GM21825 (cell line): ENCODE results near the gene SLC39A2.
"Not testable (repeated sequence)": the region's sequence is repeated elsewhere in the genome, so short reads cannot be mapped to it uniquely, and the experiment has no call there.

Experiments
- ATAC-seq: cut with Tn5 transposase; IDR thresholded peaks from one replicate; pipeline ENCODE4 v1.9.1; 2021; ENCODE audit warnings: mild to moderate bottlenecking, moderate library complexity; ENCODE audit not compliant: unreplicated experiment

SLC39A2 gene

DNA sequence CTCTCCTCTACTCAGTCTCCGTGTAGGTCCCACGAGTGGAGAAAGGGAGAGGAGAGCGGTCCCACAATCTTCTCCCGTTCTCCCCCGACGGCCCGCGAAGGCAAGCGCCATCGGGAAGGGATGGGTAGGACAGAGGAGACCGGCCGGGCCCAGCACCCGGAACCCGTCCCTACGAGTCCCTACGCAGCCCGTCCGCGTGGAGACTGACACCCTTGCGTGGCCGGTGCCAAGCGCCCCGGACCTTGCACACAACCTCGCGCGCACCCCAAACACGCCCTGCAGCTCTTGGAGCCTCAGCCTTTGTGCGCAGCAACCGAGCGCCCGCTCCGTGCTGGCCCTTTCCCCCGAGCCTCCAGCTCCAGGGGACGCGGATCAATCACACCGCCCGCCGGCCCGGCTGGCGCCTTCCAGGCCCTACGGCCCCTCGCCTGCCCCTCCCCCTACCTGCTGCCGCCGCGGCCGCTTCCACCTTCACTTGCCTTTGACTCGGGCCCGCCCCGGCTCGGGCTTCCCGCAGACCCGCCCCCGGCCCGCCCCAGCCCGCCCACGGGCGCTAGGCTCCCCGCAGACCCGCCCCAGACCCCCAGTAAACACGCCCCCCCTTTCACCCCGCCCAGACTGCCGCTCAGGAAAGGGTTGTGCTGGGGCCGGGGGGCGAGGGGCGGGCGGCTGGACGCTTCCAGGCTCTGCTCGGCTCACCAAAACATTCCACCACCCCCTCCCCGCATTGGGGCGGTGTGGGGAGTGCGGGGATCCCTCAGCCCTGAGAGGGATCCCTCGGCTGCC, 25.7 kb downstream of the SLC39A2 start, which contains the start of gene NDRG2:
Gene NDRG2, minus strand, starts transcription at position 477 of the 786 bp plus-strand sequence. CDS start 1,746 bp downstream, outside the sequence.
- ATAC-seq = no peak

- ATAC-seq = no peak
These were observed 26.5 kb downstream of the SLC39A2 start for GRCh38 chr14:21025371-21026273.

GRCh38 chr14:21026274-21026987, 27.3 kb downstream of the SLC39A2 start:
- ATAC-seq = no peak

DNA sequence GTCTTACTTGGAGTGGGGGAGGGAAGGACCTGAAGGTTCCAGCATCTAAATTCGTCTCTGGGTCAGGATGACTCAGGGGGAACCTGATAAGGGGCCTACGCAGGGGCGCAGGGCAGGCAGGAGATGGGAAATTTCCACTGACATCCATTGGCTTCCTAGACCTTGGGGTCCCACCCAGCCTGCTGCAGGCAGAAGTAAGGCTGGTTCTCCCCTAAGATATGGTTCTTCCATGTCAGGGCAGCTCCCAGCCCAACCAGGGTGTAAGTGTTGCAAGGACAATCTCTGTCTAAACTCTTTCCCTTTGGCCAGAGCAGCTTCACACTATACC, 27.9 kb downstream of the SLC39A2 start:
- no peak for ATAC-seq

DNA sequence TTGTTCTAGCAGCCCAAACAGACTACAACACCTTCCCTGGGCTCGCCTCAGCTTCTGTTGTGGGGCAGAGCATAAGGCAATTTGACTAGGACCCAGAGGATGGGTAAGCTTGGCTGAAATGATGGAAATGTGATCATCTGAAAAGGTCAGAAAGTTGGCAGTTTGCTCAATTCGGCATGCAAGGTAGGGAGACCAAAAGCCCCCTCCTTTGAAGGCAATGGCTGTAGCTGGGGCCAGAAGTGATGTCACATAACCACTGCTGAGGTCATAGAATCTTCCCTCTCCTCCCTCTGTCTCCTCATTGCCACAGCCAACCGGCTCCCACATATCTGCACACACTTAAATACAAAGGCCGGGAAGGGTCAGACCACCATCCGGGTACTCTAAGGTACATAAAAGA, 30.8 kb downstream of the SLC39A2 start, which contains the start of gene TPPP2:
Gene TPPP2, plus strand, starts transcription at position 301 of the 400 bp plus-strand sequence. CDS start 365 bp downstream, outside the sequence.
- no peak for ATAC-seq

GRCh38 chr14:21030531-21030930, 31.4 kb downstream of the SLC39A2 start:
- ATAC-seq = no peak

DNA sequence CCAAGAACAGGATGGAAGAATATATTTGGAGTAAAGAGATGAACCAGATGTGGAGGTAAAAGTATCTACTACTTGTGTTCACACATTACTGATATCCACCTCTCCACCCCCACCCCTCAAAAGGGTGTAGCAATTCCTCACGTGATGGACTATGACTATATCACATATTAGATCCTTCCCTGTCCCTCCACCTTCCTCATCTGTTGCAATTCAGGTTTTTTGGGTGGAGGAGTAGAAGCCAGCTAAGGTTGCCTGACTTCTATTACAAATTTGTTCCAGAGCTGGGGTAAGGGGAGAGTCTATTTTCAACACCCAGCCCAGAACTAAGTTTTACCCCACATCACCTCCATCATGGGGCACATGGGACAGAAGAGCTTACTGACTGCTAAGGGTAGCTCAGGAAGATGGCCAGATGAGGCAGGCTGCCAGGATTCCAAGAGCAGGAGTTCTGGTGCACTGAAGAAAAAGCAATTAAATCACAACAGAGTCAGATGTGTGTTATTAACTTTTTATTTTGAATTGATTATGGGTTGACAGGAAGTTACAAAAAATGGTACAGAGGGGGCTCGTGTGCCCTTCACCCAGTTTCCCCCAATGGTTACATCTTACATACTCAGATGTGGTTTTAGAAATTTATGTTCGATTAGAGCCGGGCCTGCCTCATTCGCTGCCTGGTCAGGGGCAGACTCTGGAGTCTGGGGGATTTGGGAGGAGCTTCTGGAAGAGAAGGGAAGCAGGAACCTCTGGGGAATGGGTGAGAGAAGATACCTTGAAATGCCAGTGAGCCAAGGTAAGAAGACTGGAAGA, 33.4 kb downstream of the SLC39A2 start:
- ATAC-seq = no peak

GRCh38 chr14:21033133-21033698, 34.1 kb downstream of the SLC39A2 start:
- no peak for ATAC-seq

DNA sequence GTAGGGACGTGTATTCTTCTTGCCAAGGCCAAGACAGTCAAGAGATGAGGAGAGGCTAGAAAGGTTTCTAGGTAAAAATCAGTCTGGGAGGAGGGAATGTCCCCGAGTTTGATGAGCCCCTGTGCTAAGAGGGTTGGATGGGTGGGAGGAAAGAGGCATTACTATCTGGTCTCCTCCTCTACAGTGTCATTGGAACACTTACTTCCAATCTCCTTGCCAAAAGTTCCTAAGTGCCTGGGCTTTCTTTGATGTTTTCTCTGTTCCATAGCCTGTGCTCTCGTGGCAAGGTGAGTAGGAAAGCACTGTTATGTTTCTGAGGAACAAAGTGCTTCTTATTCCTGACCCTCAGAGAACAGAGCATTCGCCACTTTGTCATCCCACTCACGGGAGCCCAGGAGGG, 35.6 kb downstream of the SLC39A2 start, which contains the start of gene RNASE13:
Gene RNASE13, minus strand, starts transcription at position 101 of the 400 bp plus-strand sequence. CDS start 519 bp downstream, outside the sequence.
- ATAC-seq = no peak

DNA sequence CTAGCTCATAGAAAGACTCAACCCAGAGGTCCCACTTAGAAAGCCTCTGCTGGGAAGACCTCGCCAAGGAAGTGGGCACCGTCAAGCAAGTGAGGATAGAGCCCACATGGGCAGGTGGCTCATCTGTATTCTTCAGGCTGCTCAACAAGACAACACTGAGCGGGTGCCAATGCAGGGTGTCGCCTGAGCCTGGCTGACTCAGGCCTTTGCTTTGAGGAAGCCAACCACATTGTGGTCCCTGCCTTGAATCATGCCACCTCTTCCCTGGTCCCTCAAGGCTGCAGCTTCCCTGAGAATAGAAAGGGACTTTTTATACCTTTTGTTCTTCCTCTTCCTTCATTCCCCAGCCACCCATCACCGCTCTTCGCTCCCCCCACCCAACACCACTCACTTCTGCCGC, 37.7 kb downstream of the SLC39A2 start:
- no peak for ATAC-seq

GRCh38 chr14:21037156-21037555, 38.1 kb downstream of the SLC39A2 start:
- no peak for ATAC-seq

DNA sequence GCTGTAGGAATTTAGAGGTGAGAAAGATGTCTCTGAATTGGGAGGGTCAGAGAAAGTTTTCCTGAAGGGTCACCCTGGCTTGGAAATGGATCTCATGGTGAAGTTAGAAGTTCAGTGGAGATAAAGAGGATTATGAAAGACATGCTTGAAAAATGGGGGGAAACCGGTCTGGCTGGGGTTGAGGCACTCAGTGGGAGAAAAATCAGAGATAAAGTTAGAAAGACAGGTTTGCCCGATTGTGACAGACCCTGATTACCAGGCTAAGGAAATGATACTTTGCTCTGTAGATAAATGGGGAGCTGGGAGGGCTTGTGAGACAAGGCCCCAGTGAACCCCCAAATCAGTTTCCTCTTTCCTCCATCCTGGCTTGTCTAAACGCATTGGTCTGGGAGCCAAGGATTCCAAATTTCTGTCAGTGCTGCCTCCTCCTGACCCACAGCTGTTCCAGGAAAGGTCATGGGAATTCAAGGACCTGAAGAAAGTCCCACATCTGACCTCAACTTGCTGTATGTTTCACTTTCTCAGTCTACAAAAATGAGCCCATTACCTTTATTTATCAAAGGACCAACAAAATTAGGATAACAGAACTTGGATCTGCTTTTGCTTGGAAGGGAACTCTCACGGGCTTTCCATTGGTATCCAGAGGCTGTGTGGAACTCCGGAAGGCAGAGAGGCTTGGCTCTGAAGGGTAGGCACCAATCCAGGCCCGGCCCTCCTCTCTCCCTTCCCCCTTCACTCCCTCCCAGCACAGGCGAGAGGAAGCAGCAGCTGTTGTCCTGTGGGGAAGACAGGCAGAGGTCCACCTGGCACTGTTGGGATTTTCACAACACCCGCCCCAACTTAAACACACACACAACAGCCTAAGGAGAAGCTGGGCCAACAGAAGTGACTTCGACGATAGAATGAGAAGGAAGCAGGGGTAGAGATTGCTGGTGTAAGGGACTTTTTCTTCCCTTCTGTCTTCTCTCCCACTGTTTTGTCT, 39.6 kb downstream of the SLC39A2 start:
- no peak for ATAC-seq

DNA sequence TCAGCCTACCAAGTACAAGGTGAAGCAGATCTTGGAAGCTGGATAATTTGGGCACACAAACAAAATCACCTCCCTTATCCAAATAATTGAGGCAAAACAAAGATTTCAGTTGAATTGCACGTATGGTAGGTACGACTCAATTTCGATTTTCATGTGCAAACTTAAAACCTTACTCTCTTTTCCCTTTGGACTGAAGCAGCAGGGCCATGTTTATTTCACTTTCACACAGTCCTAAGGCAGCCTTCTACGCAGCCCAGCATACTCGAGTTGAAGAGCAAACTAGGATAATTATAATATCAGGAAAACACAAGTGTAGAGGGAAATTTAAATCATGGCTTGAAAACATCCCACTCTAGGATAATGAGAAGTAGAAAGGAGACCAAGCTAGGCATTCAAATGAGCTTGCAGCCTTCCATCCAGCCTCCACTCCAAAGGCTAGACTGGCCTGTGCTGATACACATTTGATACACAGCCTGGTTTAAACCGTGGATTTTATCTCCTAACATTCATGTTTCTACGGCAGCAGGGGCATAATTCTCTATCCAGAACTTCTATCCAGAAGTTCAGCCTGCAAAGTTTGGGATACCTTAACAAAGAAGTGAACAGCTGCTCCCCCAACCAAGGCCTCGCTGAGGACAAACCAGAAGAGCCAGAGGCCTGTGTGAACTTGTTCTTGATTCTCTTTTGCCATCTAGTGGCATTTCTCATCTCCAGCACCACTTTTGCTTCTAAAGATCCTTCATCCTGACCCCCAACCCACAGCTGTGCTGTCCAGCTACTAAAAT, 40.7 kb downstream of the SLC39A2 start:
- ATAC-seq = no peak

DNA sequence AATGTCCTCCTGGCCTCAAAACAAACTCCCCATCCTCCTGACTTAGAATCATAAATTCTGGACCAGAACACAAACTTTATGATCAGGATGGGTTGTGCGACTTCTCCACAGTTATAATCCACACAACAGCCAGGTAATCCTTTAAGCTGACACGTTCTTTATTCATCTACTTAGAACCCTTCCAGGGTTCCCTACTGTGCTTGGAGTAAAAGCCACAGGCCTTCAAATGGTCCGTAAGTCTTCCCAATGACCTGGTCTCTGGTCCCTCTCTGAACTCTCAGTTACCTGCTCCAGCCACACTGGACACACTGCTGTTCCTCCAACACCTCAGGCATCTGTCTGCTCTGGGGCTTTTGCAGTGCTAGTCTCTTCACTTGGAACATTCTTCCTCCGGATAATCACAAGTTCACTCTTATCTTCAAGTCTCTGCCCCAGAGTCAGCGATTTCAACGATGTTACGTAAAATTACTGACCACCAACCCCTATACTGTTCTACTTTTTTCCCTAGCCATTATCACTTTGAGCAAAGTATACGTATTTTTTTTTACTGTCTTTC, 41.4 kb downstream of the SLC39A2 start:
- ATAC-seq = no peak

- ATAC-seq = not testable (repeated sequence)
These were observed 41.8 kb downstream of the SLC39A2 start for GRCh38 chr14:21040941-21041340.

- ATAC-seq = no peak
These were observed 42.8 kb downstream of the SLC39A2 start, which contains the start of gene RNASE7 for GRCh38 chr14:21041676-21042433. RNASE7 (plus strand) TSS chr14:21042362; CDS start chr14:21042993, 631 bp downstream.

- no peak for ATAC-seq
These were observed 43.8 kb downstream of the SLC39A2 start for GRCh38 chr14:21042918-21043317.
